ENCODE measurements around the gene CCL21. TPM values are rescaled to one million over a fixed set of nuclear protein-coding genes. Genes with fewer than 3 reads are reported as not detected.
"Not testable (repeated sequence)": the region's sequence is repeated elsewhere in the genome, so short reads cannot be mapped to it uniquely, and the experiment has no call there.

The CCL21 gene
- polyA plus RNA-seq, 1 donor (not counting 4 experiments of a cell fraction or from before 2014, with no cell fraction given) = not detected

GRCh38 chr9:34732886-34733285, 22.9 kb upstream of the CCL21 start:
- Histone ChIP-seq H3K36me3 (ENCODE audit: control insufficient read depth in 2 of 2, extremely low read depth in 1 of 2, insufficient read depth in 2 of 2, low read length in 2 of 2) (no peaks in the 10 kb centered on the region), H4K20me1 (ENCODE audit: control insufficient read depth, extremely low read depth, insufficient read depth, low read length) (no peaks in the 10 kb centered on the region), H3K4me2 (ENCODE audit: control insufficient read depth, extremely low read depth, insufficient read depth, low read depth, low read length) (no peak overlapping the region), H3K9me1 (ENCODE audit: control insufficient read depth, extremely low read depth, insufficient read depth, low read length) (no peaks in the 10 kb centered on the region), H3K27me3 (ENCODE audit: control insufficient read depth, extremely low read depth, insufficient read depth, low read length) (no peaks in the 10 kb centered on the region), H3K9me3 (ENCODE audit: control insufficient read depth, low read depth, low read length) (no peaks in the 10 kb centered on the region), H3K4me3 (ENCODE audit: control insufficient read depth in 2 of 3, extremely low read depth in 1 of 3, insufficient read depth in 2 of 3, low read depth in 1 of 3, low read length in 3 of 3) (no peak overlapping the region), H3K79me2 (ENCODE audit: control insufficient read depth, insufficient read depth, low read length) (no peaks in the 10 kb centered on the region), H3K9ac (ENCODE audit: control insufficient read depth, extremely low read depth, insufficient read depth, low read length) (no peak overlapping the region), H2AFZ (ENCODE audit: control insufficient read depth, low read length) (no peak overlapping the region), H3K27ac (ENCODE audit: control insufficient read depth, insufficient read depth, low read length) (no peak overlapping the region), H3K4me1 (ENCODE audit: control insufficient read depth, extremely low read depth, insufficient read depth, low read length) (no peaks in the 10 kb centered on the region)
- TF ChIP-seq EZH2 (IDR thresholded peaks at IDR 0.05; ENCODE audit: low read length) = no peak
- no peak for TF ChIP-seq CTCF (optimal IDR thresholded peaks at IDR 0.05 in 1 of 3, IDR thresholded peaks at IDR 0.05 in 1 of 3, conservative IDR thresholded peaks at IDR 0.05 in 1 of 3; ENCODE audit: extremely low read depth in 1 of 3, insufficient read depth in 2 of 3, low read length in 3 of 3)
- no peak for DNase-seq (ENCODE audit: low read depth, low spot score)
- dilution Hi-C loops (cut with MboI; ENCODE audit: extremely low pct_ligation_motif_present, low sequenced_read_pairs) = no loop called here
- no peak for FAIRE-seq

- Histone ChIP-seq H3K79me2 (ENCODE audit: control insufficient read depth, insufficient read depth, low read length) (no peaks in the 10 kb centered on the region), H4K20me1 (ENCODE audit: control insufficient read depth, extremely low read depth, insufficient read depth, low read length) (no peaks in the 10 kb centered on the region), H3K9me1 (ENCODE audit: control insufficient read depth, extremely low read depth, insufficient read depth, low read length) (no peaks in the 10 kb centered on the region), H3K27me3 (ENCODE audit: control insufficient read depth, extremely low read depth, insufficient read depth, low read length) (no peaks in the 10 kb centered on the region), H3K4me2 (ENCODE audit: control insufficient read depth, extremely low read depth, insufficient read depth, low read depth, low read length) (no peak overlapping the region), H3K9me3 (ENCODE audit: control insufficient read depth, low read depth, low read length) (no peaks in the 10 kb centered on the region), H3K4me3 (ENCODE audit: control insufficient read depth in 2 of 3, extremely low read depth in 1 of 3, insufficient read depth in 2 of 3, low read depth in 1 of 3, low read length in 3 of 3) (no peak overlapping the region), H2AFZ (ENCODE audit: control insufficient read depth, low read length) (no peak overlapping the region), H3K36me3 (ENCODE audit: control insufficient read depth in 2 of 2, extremely low read depth in 1 of 2, insufficient read depth in 2 of 2, low read length in 2 of 2) (no peaks in the 10 kb centered on the region), H3K9ac (ENCODE audit: control insufficient read depth, extremely low read depth, insufficient read depth, low read length) (no peak overlapping the region), H3K27ac (ENCODE audit: control insufficient read depth, insufficient read depth, low read length) (no peak overlapping the region), H3K4me1 (ENCODE audit: control insufficient read depth, extremely low read depth, insufficient read depth, low read length) (no peaks in the 10 kb centered on the region)
- DNase-seq (ENCODE audit: low read depth, low spot score) = no peak
- no peak for FAIRE-seq
- dilution Hi-C loops (cut with MboI; ENCODE audit: extremely low pct_ligation_motif_present, low sequenced_read_pairs) = no loop called here
- no peak for TF ChIP-seq EZH2 (IDR thresholded peaks at IDR 0.05; ENCODE audit: low read length)
Observed at GRCh38 chr9:34732478-34732877, 22.5 kb upstream of the CCL21 start.

- no peaks in the 10 kb centered on the region for H3K9me3 ChIP-seq (ENCODE audit: control insufficient read depth, low read depth, low read length)
- TF ChIP-seq CTCF (optimal IDR thresholded peaks at IDR 0.05 in 1 of 3, IDR thresholded peaks at IDR 0.05 in 1 of 3, conservative IDR thresholded peaks at IDR 0.05 in 1 of 3; ENCODE audit: extremely low read depth in 1 of 3, insufficient read depth in 2 of 3, low read length in 3 of 3) (no peak), EZH2 (IDR thresholded peaks at IDR 0.05; ENCODE audit: low read length) (no peak)
- H3K79me2 ChIP-seq (ENCODE audit: control insufficient read depth, insufficient read depth, low read length) = no peaks in the 10 kb centered on the region
- no peak overlapping the region for H3K4me2 ChIP-seq (ENCODE audit: control insufficient read depth, extremely low read depth, insufficient read depth, low read depth, low read length)
- no peak overlapping the region for H3K4me3 ChIP-seq (ENCODE audit: control insufficient read depth in 2 of 3, extremely low read depth in 1 of 3, insufficient read depth in 2 of 3, low read depth in 1 of 3, low read length in 3 of 3)
- H3K4me1 ChIP-seq (ENCODE audit: control insufficient read depth, extremely low read depth, insufficient read depth, low read length) = peaks cover under 1% of the 10 kb centered on the region
- no peaks in the 10 kb centered on the region for H4K20me1 ChIP-seq (ENCODE audit: control insufficient read depth, extremely low read depth, insufficient read depth, low read length)
- H2AFZ ChIP-seq (ENCODE audit: control insufficient read depth, low read length) = no peak overlapping the region
- H3K9me1 ChIP-seq (ENCODE audit: control insufficient read depth, extremely low read depth, insufficient read depth, low read length) = no peaks in the 10 kb centered on the region
- dilution Hi-C loops (cut with MboI; ENCODE audit: extremely low pct_ligation_motif_present, low sequenced_read_pairs) = no loop called here
- DNase-seq (ENCODE audit: low read depth, low spot score) (no peak), FAIRE-seq (no peak)
- no peaks in the 10 kb centered on the region for H3K27me3 ChIP-seq (ENCODE audit: control insufficient read depth, extremely low read depth, insufficient read depth, low read length)
- no peak overlapping the region for H3K27ac ChIP-seq (ENCODE audit: control insufficient read depth, insufficient read depth, low read length)
- no peak overlapping the region for H3K9ac ChIP-seq (ENCODE audit: control insufficient read depth, extremely low read depth, insufficient read depth, low read length)
- H3K36me3 ChIP-seq (ENCODE audit: control insufficient read depth in 2 of 2, extremely low read depth in 1 of 2, insufficient read depth in 2 of 2, low read length in 2 of 2) = no peaks in the 10 kb centered on the region
Observed at GRCh38 chr9:34723141-34723540, 13.2 kb upstream of the CCL21 start.

GRCh38 chr9:34719769-34720025, 9.8 kb upstream of the CCL21 start:
- H3K4me3 ChIP-seq (ENCODE audit: control insufficient read depth in 2 of 3, extremely low read depth in 1 of 3, insufficient read depth in 2 of 3, low read depth in 1 of 3, low read length in 3 of 3); dilution Hi-C loops (cut with MboI; ENCODE audit: extremely low pct_ligation_motif_present, low sequenced_read_pairs); H3K27ac ChIP-seq (ENCODE audit: control insufficient read depth, insufficient read depth, low read length); H4K20me1 ChIP-seq (ENCODE audit: control insufficient read depth, extremely low read depth, insufficient read depth, low read length); H3K79me2 ChIP-seq (ENCODE audit: control insufficient read depth, insufficient read depth, low read length); H3K27me3 ChIP-seq (ENCODE audit: control insufficient read depth, extremely low read depth, insufficient read depth, low read length); H3K4me2 ChIP-seq (ENCODE audit: control insufficient read depth, extremely low read depth, insufficient read depth, low read depth, low read length); H3K9me1 ChIP-seq (ENCODE audit: control insufficient read depth, extremely low read depth, insufficient read depth, low read length); FAIRE-seq; H3K9ac ChIP-seq (ENCODE audit: control insufficient read depth, extremely low read depth, insufficient read depth, low read length); H3K9me3 ChIP-seq (ENCODE audit: control insufficient read depth, low read depth, low read length); H2AFZ ChIP-seq (ENCODE audit: control insufficient read depth, low read length); DNase-seq (ENCODE audit: low read depth, low spot score); H3K36me3 ChIP-seq (ENCODE audit: control insufficient read depth in 2 of 2, extremely low read depth in 1 of 2, insufficient read depth in 2 of 2, low read length in 2 of 2): not testable (repeated sequence)
- peaks cover 32% of the 10 kb centered on the region for H3K4me1 ChIP-seq (ENCODE audit: control insufficient read depth, extremely low read depth, insufficient read depth, low read length)
